Adrenal gland (tissue), 5 donors: Measurements from ENCODE around the gene DIAPH2.

Experiments used
- CTCF ChIP-seq, 6 experiments: fragments of 450-650 bp in 4 of 6; fragments of 200-600 bp in 2 of 6; sonication (generic) in 1 of 6; IDR thresholded peaks; 1 replicate in 5 of 6; 2 replicates in 1 of 6; pipeline versions ENCODE4 v1.5.1 to v1.8.0; 2016 to 2021; ENCODE audit warnings: antibody characterized with exemption in 6 of 6, mild to moderate bottlenecking in 2 of 6, moderate library complexity in 1 of 6
- POLR2A ChIP-seq, 2 donors: fragments of 450-650 bp; IDR thresholded peaks; one replicate each; pipeline ENCODE4 v1.6.1; 2017; ENCODE audit warnings: antibody characterized with exemption in 2 of 2, mild to moderate bottlenecking in 2 of 2, moderate library complexity in 1 of 2
- donor health status: DM: no; HTN: no; CAD: no.

- TF ChIP-seq CTCF (IDR thresholded peaks at IDR 0.05) (no peak), POLR2A (IDR thresholded peaks at IDR 0.05) (no peak)
Observed at GRCh38 chrX:97400492-97400891, 715.9 kb downstream of the DIAPH2 start.
